ENCODE data around the gene PLEKHA6.

DNA sequence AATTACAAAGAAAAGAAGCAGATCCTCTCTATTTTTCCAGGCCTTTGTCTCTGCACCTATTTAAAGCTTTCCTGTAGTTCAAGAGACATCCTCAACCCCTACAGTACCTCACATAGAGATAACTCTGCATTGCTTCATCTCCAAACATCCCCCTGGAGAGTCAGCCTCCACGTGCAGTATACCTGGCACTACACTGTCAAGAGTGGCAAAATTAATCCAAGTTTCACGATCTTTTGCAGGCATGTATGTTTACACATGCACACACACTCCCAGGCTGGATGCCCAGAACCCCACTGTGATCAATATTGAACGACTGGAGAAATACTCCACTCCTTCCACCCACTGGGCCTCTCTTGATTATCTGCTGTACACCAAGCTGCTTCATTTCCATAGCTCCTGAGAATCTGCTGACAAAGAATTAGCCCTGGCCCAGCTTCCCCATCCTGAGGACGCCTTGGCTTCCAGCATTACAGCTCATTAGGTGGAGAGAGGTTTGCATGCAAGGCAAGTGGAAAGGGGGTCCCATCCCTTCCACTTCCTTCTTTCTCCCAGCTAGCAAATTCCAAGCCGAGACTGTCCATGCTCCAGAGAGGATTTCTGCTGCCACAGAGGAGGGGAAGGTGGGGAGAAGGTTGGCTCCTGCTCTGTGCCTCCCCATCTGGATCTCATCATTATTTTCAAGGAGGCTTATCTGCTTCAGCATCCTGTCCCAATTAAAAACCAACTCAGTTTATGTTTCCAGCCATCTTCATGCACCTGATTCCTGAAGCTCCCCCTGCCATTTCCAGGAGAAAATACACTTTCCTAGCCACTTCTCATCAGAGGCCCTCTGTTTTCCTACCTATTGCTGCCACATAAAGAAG is 79.4 kb downstream of the PLEKHA6 start:
- TF ChIP-seq EZH2 (optimal IDR thresholded peaks at IDR 0.05; ENCODE audit: low read depth, low read length) = no peak
- TF ChIP-seq, protein P1, sequence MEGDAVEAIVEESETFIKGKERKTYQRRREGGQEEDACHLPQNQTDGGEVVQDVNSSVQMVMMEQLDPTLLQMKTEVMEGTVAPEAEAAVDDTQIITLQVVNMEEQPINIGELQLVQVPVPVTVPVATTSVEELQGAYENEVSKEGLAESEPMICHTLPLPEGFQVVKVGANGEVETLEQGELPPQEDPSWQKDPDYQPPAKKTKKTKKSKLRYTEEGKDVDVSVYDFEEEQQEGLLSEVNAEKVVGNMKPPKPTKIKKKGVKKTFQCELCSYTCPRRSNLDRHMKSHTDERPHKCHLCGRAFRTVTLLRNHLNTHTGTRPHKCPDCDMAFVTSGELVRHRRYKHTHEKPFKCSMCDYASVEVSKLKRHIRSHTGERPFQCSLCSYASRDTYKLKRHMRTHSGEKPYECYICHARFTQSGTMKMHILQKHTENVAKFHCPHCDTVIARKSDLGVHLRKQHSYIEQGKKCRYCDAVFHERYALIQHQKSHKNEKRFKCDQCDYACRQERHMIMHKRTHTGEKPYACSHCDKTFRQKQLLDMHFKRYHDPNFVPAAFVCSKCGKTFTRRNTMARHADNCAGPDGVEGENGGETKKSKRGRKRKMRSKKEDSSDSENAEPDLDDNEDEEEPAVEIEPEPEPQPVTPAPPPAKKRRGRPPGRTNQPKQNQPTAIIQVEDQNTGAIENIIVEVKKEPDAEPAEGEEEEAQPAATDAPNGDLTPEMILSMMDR (IDR thresholded peaks at IDR 0.05; ENCODE audit: low read length) = no peak
- TF ChIP-seq EZH2phosphoT487 (IDR thresholded peaks at IDR 0.05; ENCODE audit: low read length) = no peak

All from MM.1S (cell line).